Measurements from ENCODE around the gene PSMD6.

PSMD6 gene

GRCh38 chr3:64009528-64009927, 13.8 kb downstream of the PSMD6 start:
- no peak for TF ChIP-seq SIN3A (IDR thresholded peaks at IDR 0.05; ENCODE audit: borderline replicate concordance, insufficient read depth, low read length)
- no peak for TF ChIP-seq FOXP2 (optimal IDR thresholded peaks at IDR 0.05; ENCODE audit: borderline replicate concordance, extremely low read depth, extremely low read length, insufficient read depth)
- TF ChIP-seq TAF1 (IDR thresholded peaks at IDR 0.05; ENCODE audit: borderline replicate concordance, insufficient read depth, low read length): no peak

- TF ChIP-seq POLR2AphosphoS5 (IDR thresholded peaks at IDR 0.05; ENCODE audit: low read depth, low read length) (no peak), SIN3A (IDR thresholded peaks at IDR 0.05; ENCODE audit: borderline replicate concordance, insufficient read depth, low read length) (no peak), FOXP2 (optimal IDR thresholded peaks at IDR 0.05; ENCODE audit: borderline replicate concordance, extremely low read depth, extremely low read length, insufficient read depth) (no peak), TAF1 (IDR thresholded peaks at IDR 0.05; ENCODE audit: borderline replicate concordance, insufficient read depth, low read length) (no peak), REST (IDR thresholded peaks at IDR 0.05; ENCODE audit: insufficient read depth in 1 of 2, low read depth in 2 of 2, low read length in 2 of 2) (no peak)
These were observed 14.6 kb downstream of the PSMD6 start for GRCh38 chr3:64008487-64009351.

GRCh38 chr3:64008017-64008416, 15.3 kb downstream of the PSMD6 start:
- TF ChIP-seq POLR2AphosphoS5 (IDR thresholded peaks at IDR 0.05; ENCODE audit: low read depth, low read length) (no peak), FOXP2 (optimal IDR thresholded peaks at IDR 0.05; ENCODE audit: borderline replicate concordance, extremely low read depth, extremely low read length, insufficient read depth) (no peak), SIN3A (IDR thresholded peaks at IDR 0.05; ENCODE audit: borderline replicate concordance, insufficient read depth, low read length) (no peak), REST (IDR thresholded peaks at IDR 0.05; ENCODE audit: insufficient read depth in 1 of 2, low read depth in 2 of 2, low read length in 2 of 2) (no peak), TAF1 (IDR thresholded peaks at IDR 0.05; ENCODE audit: borderline replicate concordance, insufficient read depth, low read length) (no peak)

GRCh38 chr3:64003589-64003988, 19.7 kb downstream of the PSMD6 start:
- TF ChIP-seq SIN3A (IDR thresholded peaks at IDR 0.05; ENCODE audit: borderline replicate concordance, insufficient read depth, low read length): no peak
- no peak for TF ChIP-seq TAF1 (IDR thresholded peaks at IDR 0.05; ENCODE audit: borderline replicate concordance, insufficient read depth, low read length)
- no peak for TF ChIP-seq REST (IDR thresholded peaks at IDR 0.05; ENCODE audit: insufficient read depth in 1 of 2, low read depth in 2 of 2, low read length in 2 of 2)
- no peak for TF ChIP-seq FOXP2 (optimal IDR thresholded peaks at IDR 0.05; ENCODE audit: borderline replicate concordance, extremely low read depth, extremely low read length, insufficient read depth)
- no peak for TF ChIP-seq POLR2AphosphoS5 (IDR thresholded peaks at IDR 0.05; ENCODE audit: low read depth, low read length)

GRCh38 chr3:64002233-64002632, 21.1 kb downstream of the PSMD6 start:
- TF ChIP-seq FOXP2 (optimal IDR thresholded peaks at IDR 0.05; ENCODE audit: borderline replicate concordance, extremely low read depth, extremely low read length, insufficient read depth) (no peak), TAF1 (IDR thresholded peaks at IDR 0.05; ENCODE audit: borderline replicate concordance, insufficient read depth, low read length) (no peak), REST (IDR thresholded peaks at IDR 0.05; ENCODE audit: insufficient read depth in 1 of 2, low read depth in 2 of 2, low read length in 2 of 2) (no peak), SIN3A (IDR thresholded peaks at IDR 0.05; ENCODE audit: borderline replicate concordance, insufficient read depth, low read length) (no peak), POLR2AphosphoS5 (IDR thresholded peaks at IDR 0.05; ENCODE audit: low read depth, low read length) (no peak)

All from PFSK-1 (cell line).